GM21528 (cell line): ENCODE data around the gene SNX30.

Experiments used
- ATAC-seq: cut with Tn5 transposase; IDR thresholded peaks from one replicate; pipeline ENCODE4 v1.9.1; 2021; ENCODE audit warnings: mild to moderate bottlenecking, moderate library complexity; ENCODE audit not compliant: unreplicated experiment, low FRiP score

The SNX30 gene

GRCh38 chr9:112815868-112816267, 65.3 kb downstream of the SNX30 start:
- no peak for ATAC-seq

- peak; percentile 66 for ATAC-seq
Observed at GRCh38 chr9:112817860-112818203, 67.3 kb downstream of the SNX30 start.

GRCh38 chr9:112819635-112820496, 69.3 kb downstream of the SNX30 start:
- ATAC-seq = no peak

- no peak for ATAC-seq
Observed at GRCh38 chr9:112820881-112821280, 70.3 kb downstream of the SNX30 start.

- ATAC-seq = no peak
Observed at GRCh38 chr9:112822618-112823017, 72.1 kb downstream of the SNX30 start.

- no peak for ATAC-seq
Observed at GRCh38 chr9:112823257-112823656, 72.7 kb downstream of the SNX30 start.

- ATAC-seq = no peak
Observed at GRCh38 chr9:112831281-112831851, 80.8 kb downstream of the SNX30 start.

- no peak for ATAC-seq
Observed at GRCh38 chr9:112831969-112832368, 81.4 kb downstream of the SNX30 start.

GRCh38 chr9:112833081-112833480, 82.5 kb downstream of the SNX30 start:
- ATAC-seq = no peak

GRCh38 chr9:112836394-112836793, 85.8 kb downstream of the SNX30 start:
- ATAC-seq = no peak

GRCh38 chr9:112838342-112838741, 87.8 kb downstream of the SNX30 start:
- ATAC-seq = no peak

- ATAC-seq = no peak
Observed at GRCh38 chr9:112839331-112839730, 88.8 kb downstream of the SNX30 start.

GRCh38 chr9:112841261-112841660, 90.7 kb downstream of the SNX30 start:
- ATAC-seq = no peak

GRCh38 chr9:112842555-112842954, 92.0 kb downstream of the SNX30 start:
- no peak for ATAC-seq

- peak; percentile 76 for ATAC-seq
Observed at GRCh38 chr9:112844771-112845542, 94.4 kb downstream of the SNX30 start.

- no peak for ATAC-seq
Observed at GRCh38 chr9:112846528-112847488, 96.2 kb downstream of the SNX30 start.

- ATAC-seq = no peak
Observed at GRCh38 chr9:112848316-112849151, 98.0 kb downstream of the SNX30 start.

- ATAC-seq = no peak
Observed at GRCh38 chr9:112849363-112849922, 98.9 kb downstream of the SNX30 start.

GRCh38 chr9:112850840-112851239, 100.3 kb downstream of the SNX30 start:
- ATAC-seq = no peak
